KMS-11 (cell line): Measurements from ENCODE around the gene SH3GL2.

ENCODE experiments used
- H2AFZ ChIP-seq: fragments of 200-600 bp; sonication (generic); 2 replicates; pipeline ENCODE4 v1.6.1; 2016; ENCODE audit warnings: antibody characterized with exemption, mixed run types, low read depth
- H3K27ac ChIP-seq: fragments of 200-600 bp; sonication (generic); 2 replicates; pipeline ENCODE4 v1.6.1; 2016; ENCODE audit warnings: mild to moderate bottlenecking, mixed run types
- H3K27me3 ChIP-seq: fragments of 200-600 bp; sonication (generic); 2 replicates; pipeline ENCODE4 v1.6.1; 2017; ENCODE audit warnings: mild to moderate bottlenecking, low read depth, mixed run types, moderate library complexity; ENCODE audit not compliant: insufficient read depth
- H3K36me3 ChIP-seq: fragments of 200-600 bp; sonication (generic); 2 replicates; pipeline ENCODE4 v1.6.1; 2017; ENCODE audit warnings: mild to moderate bottlenecking, mixed run types; ENCODE audit not compliant: insufficient read depth
- H3K4me1 ChIP-seq: fragments of 200-600 bp; sonication (generic); 2 replicates; pipeline ENCODE4 v1.6.1; 2016; ENCODE audit warnings: mild to moderate bottlenecking, low read depth, mixed run types; ENCODE audit not compliant: poor library complexity, severe bottlenecking
- H3K4me2 ChIP-seq: fragments of 200-600 bp; sonication (generic); 2 replicates; pipeline ENCODE4 v1.7.0; 2016; ENCODE audit warnings: mild to moderate bottlenecking, mixed run types
- H3K4me3 ChIP-seq: fragments of 200-600 bp; sonication (generic); IDR thresholded peaks from 2 replicates; pipeline ENCODE4 v1.6.1; 2017; ENCODE audit warnings: low read depth, low read length, mixed read lengths; ENCODE audit not compliant: insufficient read depth
- H3K79me2 ChIP-seq: fragments of 200-600 bp; sonication (generic); 2 replicates; pipeline ENCODE4 v1.6.1; 2016; ENCODE audit warnings: low read depth, mixed run types; ENCODE audit not compliant: insufficient read depth
- H3K9ac ChIP-seq: fragments of 200-600 bp; sonication (generic); 2 replicates; pipeline ENCODE4 v1.6.1; 2016; ENCODE audit warnings: mild to moderate bottlenecking, mixed run types
- H4K20me1 ChIP-seq: fragments of 200-600 bp; sonication (generic); 2 replicates; pipeline ENCODE4 v1.6.1; 2016; ENCODE audit warnings: mild to moderate bottlenecking, mixed run types; ENCODE audit not compliant: insufficient read depth
- CTCF ChIP-seq: fragments of 200-600 bp; sonication (generic); conservative IDR thresholded peaks from 2 replicates; pipeline ENCODE4 v1.6.1; 2017; ENCODE audit warnings: low read depth, mild to moderate bottlenecking, antibody characterized with exemption, low read length, moderate library complexity, mixed read lengths

Gene SH3GL2

GRCh38 chr9:17777465-17777864 lies 198.6 kb downstream of the SH3GL2 start:
- Histone ChIP-seq H2AFZ (no peak overlapping the region), H3K79me2 (no peaks in the 10 kb centered on the region), H3K9ac (no peak overlapping the region), H4K20me1 (no peaks in the 10 kb centered on the region), H3K4me2 (no peak overlapping the region), H3K4me3 (no peak overlapping the region), H3K4me1 (no peaks in the 10 kb centered on the region), H3K36me3 (no peaks in the 10 kb centered on the region), H3K27me3 (no peaks in the 10 kb centered on the region), H3K27ac (no peak overlapping the region)
- TF ChIP-seq CTCF = no peak

GRCh38 chr9:17782430-17783149 lies 203.7 kb downstream of the SH3GL2 start:
- Histone ChIP-seq H3K27me3 (no peaks in the 10 kb centered on the region), H3K4me2 (no peak overlapping the region), H3K4me1 (no peaks in the 10 kb centered on the region), H4K20me1 (no peaks in the 10 kb centered on the region), H3K79me2 (no peaks in the 10 kb centered on the region), H3K4me3 (no peak overlapping the region), H3K27ac (no peak overlapping the region), H3K36me3 (no peaks in the 10 kb centered on the region), H3K9ac (no peak overlapping the region), H2AFZ (no peak overlapping the region)
- no peak for TF ChIP-seq CTCF

DNA sequence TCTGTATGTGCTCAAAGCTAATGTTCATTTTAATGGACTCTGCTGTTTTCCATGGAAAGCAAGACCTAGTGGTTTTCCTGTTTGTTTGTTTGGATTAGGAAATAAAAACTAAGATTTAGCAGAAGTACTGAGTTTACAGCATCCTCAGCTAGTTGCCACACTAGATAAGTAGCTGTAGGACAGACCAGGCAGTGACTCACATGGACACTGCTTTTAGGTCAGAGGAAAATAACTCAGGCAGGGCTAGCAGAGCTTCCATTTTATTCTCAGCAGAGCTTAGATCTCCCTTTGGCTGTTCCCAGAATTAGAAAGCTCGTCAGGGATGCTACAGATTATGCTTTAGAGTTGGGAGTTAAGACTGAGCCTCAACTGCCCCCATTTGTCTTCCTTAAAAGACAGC lies 204.4 kb downstream of the SH3GL2 start:
- no peaks in the 10 kb centered on the region for H3K36me3 ChIP-seq

GRCh38 chr9:17789316-17789715 lies 210.4 kb downstream of the SH3GL2 start:
- no peaks in the 10 kb centered on the region for H3K79me2 ChIP-seq
- no peak for TF ChIP-seq CTCF
- no peaks in the 10 kb centered on the region for H3K36me3 ChIP-seq
- H4K20me1 ChIP-seq = no peaks in the 10 kb centered on the region
- H3K4me2 ChIP-seq = no peak overlapping the region
- H3K27ac ChIP-seq = no peak overlapping the region
- no peak overlapping the region for H3K4me3 ChIP-seq
- H2AFZ ChIP-seq = no peak overlapping the region
- H3K27me3 ChIP-seq = no peaks in the 10 kb centered on the region
- H3K9ac ChIP-seq = no peak overlapping the region
- no peaks in the 10 kb centered on the region for H3K4me1 ChIP-seq

More for the DNA sequence above, 204.4 kb downstream of the SH3GL2 start:
- Histone ChIP-seq H4K20me1 (no peaks in the 10 kb centered on the region), H3K27ac (no peak overlapping the region), H3K79me2 (no peaks in the 10 kb centered on the region), H3K27me3 (no peaks in the 10 kb centered on the region), H3K4me3 (no peak overlapping the region), H3K9ac (no peak overlapping the region), H3K4me2 (no peak overlapping the region), H3K4me1 (no peaks in the 10 kb centered on the region), H2AFZ (no peak overlapping the region)
- no peak for TF ChIP-seq CTCF
